LNCaP clone FGC (cell line): ENCODE data around the gene SSTR5.

ENCODE experiments used
- DNase-seq: peaks from one replicate; pipeline ENCODE4 v3.0.0-alpha.2; 2011; ENCODE audit warnings: low read depth
- H3K4me3 ChIP-seq: 2 replicates; pipeline ENCODE4 v1.5.1; 2011; ENCODE audit warnings: mild to moderate bottlenecking, low read depth, low read length, control low read depth
- TF ChIP-seq, protein P1 (sequence below): IDR thresholded peaks from 2 replicates; pipeline ENCODE4 v1.5.1; 2012; ENCODE audit warnings: mild to moderate bottlenecking; ENCODE audit not compliant: control insufficient read depth, insufficient read depth; ENCODE audit errors: extremely low read depth

The SSTR5 gene

DNA sequence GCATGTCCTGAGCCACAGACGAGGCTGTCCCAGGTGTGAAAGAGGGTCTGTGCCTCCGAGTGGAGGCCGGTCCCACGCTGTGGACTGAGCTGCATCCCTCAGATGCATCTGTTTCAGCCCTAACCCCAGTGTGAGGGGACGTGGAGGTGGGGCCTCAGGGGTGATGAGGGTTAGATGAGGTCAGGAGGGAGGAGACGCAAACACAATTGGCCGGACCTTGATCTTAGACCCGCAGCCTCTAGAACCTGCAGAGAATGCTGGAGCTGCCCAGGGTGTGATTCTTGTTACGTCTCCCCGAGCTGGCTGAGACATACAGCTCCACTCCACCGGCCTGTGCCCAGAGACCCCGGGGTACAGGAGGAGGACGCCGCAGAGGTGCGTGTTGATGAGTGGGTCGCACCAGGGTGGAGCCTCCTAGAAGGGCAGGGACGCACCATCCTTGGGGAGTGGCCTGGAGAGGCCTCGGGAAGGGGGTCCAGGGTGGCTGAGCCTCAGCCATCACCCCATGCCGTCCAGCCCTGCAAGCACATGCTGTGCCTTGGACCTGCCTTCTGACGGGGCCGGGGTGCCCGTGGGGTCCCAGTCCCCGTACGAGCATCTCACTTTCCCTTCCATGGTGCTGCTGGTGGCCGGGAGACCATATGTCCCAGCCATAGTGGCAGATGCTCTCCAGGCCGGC lies 40.1 kb downstream of the SSTR5 start:
- no peak overlapping the region for H3K4me3 ChIP-seq
- DNase-seq: no peak
- TF ChIP-seq, protein P1, sequence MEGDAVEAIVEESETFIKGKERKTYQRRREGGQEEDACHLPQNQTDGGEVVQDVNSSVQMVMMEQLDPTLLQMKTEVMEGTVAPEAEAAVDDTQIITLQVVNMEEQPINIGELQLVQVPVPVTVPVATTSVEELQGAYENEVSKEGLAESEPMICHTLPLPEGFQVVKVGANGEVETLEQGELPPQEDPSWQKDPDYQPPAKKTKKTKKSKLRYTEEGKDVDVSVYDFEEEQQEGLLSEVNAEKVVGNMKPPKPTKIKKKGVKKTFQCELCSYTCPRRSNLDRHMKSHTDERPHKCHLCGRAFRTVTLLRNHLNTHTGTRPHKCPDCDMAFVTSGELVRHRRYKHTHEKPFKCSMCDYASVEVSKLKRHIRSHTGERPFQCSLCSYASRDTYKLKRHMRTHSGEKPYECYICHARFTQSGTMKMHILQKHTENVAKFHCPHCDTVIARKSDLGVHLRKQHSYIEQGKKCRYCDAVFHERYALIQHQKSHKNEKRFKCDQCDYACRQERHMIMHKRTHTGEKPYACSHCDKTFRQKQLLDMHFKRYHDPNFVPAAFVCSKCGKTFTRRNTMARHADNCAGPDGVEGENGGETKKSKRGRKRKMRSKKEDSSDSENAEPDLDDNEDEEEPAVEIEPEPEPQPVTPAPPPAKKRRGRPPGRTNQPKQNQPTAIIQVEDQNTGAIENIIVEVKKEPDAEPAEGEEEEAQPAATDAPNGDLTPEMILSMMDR: no peak

DNA sequence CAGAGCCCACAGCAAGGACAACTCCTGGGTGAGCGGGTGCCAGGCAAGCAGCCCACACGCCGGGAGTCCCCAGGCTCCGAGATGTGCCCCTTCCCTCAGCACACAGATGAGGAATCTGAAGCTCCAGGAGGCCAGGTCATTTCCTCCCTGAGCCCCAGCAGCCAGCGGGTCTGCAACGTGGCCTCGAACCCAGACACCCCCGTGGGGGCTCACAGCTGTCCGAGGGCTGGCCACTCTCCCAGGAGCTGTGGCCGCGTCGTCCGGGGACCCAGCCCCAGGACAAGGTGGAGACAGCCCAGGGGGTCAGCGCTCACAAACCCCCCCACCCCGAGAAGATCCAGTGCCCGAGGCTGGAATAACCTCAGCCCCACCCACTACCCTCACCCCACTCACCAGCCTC lies 40.9 kb downstream of the SSTR5 start:
- DNase-seq: no peak
- TF ChIP-seq, protein P1: no peak
- no peak overlapping the region for H3K4me3 ChIP-seq

DNA sequence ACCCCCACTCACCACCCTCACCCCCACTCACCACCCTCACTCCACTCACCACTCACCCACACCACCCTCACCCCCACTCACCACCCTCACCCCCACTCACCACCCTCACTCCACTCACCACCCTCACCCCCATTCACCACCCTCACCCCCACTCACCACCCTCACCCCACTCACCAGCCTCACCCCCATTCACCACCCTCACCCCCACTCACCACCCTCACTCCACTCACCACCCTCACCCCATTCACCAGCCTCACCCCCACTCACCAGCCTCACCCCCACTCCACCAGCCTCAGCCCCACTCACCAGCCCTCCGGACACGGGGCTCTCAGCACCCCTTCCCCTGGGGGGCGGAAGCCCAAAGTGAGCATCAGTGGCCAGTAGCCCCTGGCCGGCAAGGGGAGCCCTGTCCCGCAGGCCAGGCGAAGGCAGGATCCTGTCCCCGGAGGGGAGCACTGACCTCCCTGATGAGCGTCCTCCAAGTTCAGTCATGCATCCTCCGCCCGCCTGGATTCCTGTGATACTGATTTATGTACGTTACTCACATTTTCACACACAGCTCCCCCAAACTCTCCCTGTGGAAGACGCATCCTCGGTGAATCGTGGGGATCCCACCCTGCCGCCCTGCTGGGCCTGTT lies 41.5 kb downstream of the SSTR5 start:
- no peak for DNase-seq
- TF ChIP-seq, protein P1: no peak

DNA sequence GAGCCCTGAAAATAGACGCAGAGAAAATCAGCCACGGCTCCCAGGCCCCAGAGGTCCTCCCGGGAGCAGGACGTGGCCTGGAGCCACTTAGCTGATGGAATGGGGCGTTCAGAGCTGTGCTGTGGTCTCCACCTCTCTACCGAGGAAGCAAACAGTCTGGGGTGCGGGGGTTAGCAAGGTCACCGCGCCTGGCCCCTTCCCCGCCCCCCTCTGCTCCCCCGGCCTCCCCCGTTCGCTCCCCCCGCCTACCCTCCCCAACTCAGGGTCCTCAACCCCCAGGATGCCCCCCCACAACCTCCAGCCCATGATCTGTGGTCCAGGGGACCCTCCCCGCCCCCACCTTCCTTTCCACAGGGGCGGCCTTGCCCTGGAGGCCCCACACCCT lies 44.1 kb downstream of the SSTR5 start:
- TF ChIP-seq, protein P1: no peak
- DNase-seq: no peak
- H3K4me3 ChIP-seq: no peak overlapping the region

More for the DNA sequence above, 41.5 kb downstream of the SSTR5 start:
- H3K4me3 ChIP-seq: no peak overlapping the region

DNA sequence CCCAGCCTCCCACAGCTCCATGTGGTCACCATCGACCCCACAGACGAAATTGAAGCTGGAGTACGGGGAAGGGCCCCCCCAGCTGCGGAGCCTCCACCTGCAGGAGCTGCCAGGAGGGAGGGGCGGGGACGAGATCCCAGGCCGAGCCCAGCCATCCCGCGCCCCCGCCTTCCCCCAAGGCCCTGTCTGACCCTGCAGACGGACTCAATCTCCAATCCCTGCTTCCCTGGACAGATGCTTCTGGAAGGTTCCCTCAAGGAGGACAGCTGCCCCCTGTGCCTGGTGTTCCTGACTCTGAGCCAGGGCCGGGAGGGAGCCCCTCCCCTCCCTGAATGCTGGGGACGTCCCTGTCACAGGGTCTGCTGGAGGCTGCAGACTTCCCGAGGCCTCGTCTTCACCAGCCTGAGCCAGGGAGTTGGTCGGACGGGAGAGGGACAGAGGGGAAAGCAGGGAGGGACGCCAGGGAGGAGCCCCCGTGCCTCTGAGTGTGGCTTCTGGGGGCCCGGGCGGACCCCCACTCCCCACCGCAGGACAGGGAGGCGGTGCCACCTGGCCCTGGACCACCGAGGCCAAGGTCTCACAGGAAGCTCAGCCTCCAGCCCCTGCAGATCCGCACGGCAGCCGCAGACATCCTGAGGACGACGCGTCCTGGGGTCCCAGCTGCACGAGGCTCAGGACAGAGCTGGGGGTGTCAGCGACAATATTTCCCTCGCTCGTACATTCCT lies 44.8 kb downstream of the SSTR5 start:
- no peak for DNase-seq
- TF ChIP-seq, protein P1: no peak
- no peak overlapping the region for H3K4me3 ChIP-seq

DNA sequence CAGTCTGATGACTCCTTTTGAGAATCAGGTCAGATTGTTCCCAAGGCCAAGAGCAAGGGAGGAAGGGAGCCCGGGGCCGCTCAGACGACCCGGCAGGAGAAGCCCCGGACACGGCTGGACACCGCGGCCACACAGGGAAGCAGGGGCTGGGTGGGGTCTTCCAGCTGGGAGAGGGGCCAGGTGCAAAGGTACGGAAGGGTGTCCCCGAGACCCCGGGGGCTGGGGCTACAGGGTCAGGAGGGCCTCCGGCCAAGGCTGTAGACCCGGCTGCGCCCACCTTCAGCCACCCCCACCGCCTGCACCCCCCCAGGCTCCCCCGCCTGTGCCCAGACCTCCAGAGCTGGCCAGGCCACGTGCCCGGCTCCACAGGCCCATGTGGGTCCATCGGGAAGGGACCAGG lies 45.4 kb downstream of the SSTR5 start:
- H3K4me3 ChIP-seq: no peak overlapping the region
- no peak for DNase-seq
- TF ChIP-seq, protein P1: no peak
